Activated naive CD8-positive, alpha-beta T cell (primary cell): ENCODE measurements around the gene PCDHGA1.
"Not testable (repeated sequence)": the region's sequence is repeated elsewhere in the genome, so short reads cannot be mapped to it uniquely, and the experiment has no call there.

Source experiments
- H3K27ac Mint-ChIP-seq: one replicate; pipeline ENCODE4 v1.8.0; 2021; ENCODE audit warnings: mixed read lengths
- H3K27me3 Mint-ChIP-seq: one replicate; pipeline ENCODE4 v1.8.0; 2021; ENCODE audit warnings: mixed read lengths
- H3K36me3 Mint-ChIP-seq: one replicate; pipeline ENCODE4 v1.8.0; 2021; ENCODE audit warnings: mixed read lengths
- H3K4me1 Mint-ChIP-seq: one replicate; pipeline ENCODE4 v1.8.0; 2021; ENCODE audit warnings: low read depth, mixed read lengths
- H3K4me3 Mint-ChIP-seq: one replicate; pipeline ENCODE4 v1.8.0; 2021; ENCODE audit warnings: mild to moderate bottlenecking, mixed read lengths
- H3K9me3 Mint-ChIP-seq: one replicate; pipeline ENCODE4 v1.8.0; 2021; ENCODE audit warnings: low read depth, mixed read lengths

PCDHGA1 gene

GRCh38 chr5:141362719-141363118 lies 32.4 kb downstream of the PCDHGA1 start:
- Mint-ChIP-seq H3K36me3 (peaks cover 34% of the 10 kb centered on the region), H3K27me3 (peaks cover 67% of the 10 kb centered on the region), H3K27ac (no peak overlapping the region), H3K9me3 (peaks cover 14% of the 10 kb centered on the region), H3K4me3 (no peak overlapping the region), H3K4me1 (peaks cover 3% of the 10 kb centered on the region)

- Mint-ChIP-seq H3K27me3 (peaks cover 68% of the 10 kb centered on the region), H3K27ac (peak within 1 kb of the TSS; percentile 22)
These were observed 33.8 kb downstream of the PCDHGA1 start, which contains the start of gene PCDHGA5 for GRCh38 chr5:141363952-141364660. Gene PCDHGA5, plus strand, starts transcription at chr5:141364162. Its CDS starts 169 bp downstream, at chr5:141364331.

GRCh38 chr5:141366016-141366896 lies 35.9 kb downstream of the PCDHGA1 start:
- H3K9me3 Mint-ChIP-seq = peaks cover 10% of the 10 kb centered on the region

More at GRCh38 chr5:141363952-141364660, 33.8 kb downstream of the PCDHGA1 start, which contains the start of gene PCDHGA5:
- H3K9me3 Mint-ChIP-seq = peaks cover 10% of the 10 kb centered on the region
- peaks cover 3% of the 10 kb centered on the region for H3K4me1 Mint-ChIP-seq
- peaks cover 29% of the 10 kb centered on the region for H3K36me3 Mint-ChIP-seq
- H3K4me3 Mint-ChIP-seq = no peak within 1 kb of the TSS

GRCh38 chr5:141369994-141370848 lies 39.9 kb downstream of the PCDHGA1 start, which contains the start of gene PCDHGB3:
Gene PCDHGB3, plus strand, starts transcription at chr5:141370242. Its CDS starts 153 bp downstream, at chr5:141370395.
- Mint-ChIP-seq H3K9me3 (peaks cover 6% of the 10 kb centered on the region), H3K4me3 (peak within 1 kb of the TSS; percentile 82), H3K36me3 (peaks cover 18% of the 10 kb centered on the region), H3K4me1 (peaks cover 9% of the 10 kb centered on the region), H3K27ac (no peak within 1 kb of the TSS), H3K27me3 (peaks cover 62% of the 10 kb centered on the region)

More at GRCh38 chr5:141366016-141366896, 35.9 kb downstream of the PCDHGA1 start:
- Mint-ChIP-seq H3K4me1 (peaks cover 8% of the 10 kb centered on the region), H3K4me3 (no peak overlapping the region), H3K36me3 (peaks cover 23% of the 10 kb centered on the region), H3K27ac (no peak overlapping the region), H3K27me3 (peaks cover 67% of the 10 kb centered on the region)

GRCh38 chr5:141371572-141372475 lies 41.5 kb downstream of the PCDHGA1 start:
- Mint-ChIP-seq H3K9me3 (peaks cover 3% of the 10 kb centered on the region), H3K36me3 (peaks cover 11% of the 10 kb centered on the region), H3K27ac (no peak overlapping the region), H3K4me1 (peaks cover 9% of the 10 kb centered on the region), H3K27me3 (peaks cover 55% of the 10 kb centered on the region), H3K4me3 (no peak overlapping the region)

GRCh38 chr5:141373673-141374317 lies 43.5 kb downstream of the PCDHGA1 start, which contains the start of gene PCDHGA6:
Gene PCDHGA6, plus strand, starts transcription at chr5:141373891. Its CDS starts 193 bp downstream, at chr5:141374084.
- Mint-ChIP-seq H3K9me3 (peaks cover 3% of the 10 kb centered on the region), H3K4me3 (peak within 1 kb of the TSS; percentile 61), H3K4me1 (peaks cover 9% of the 10 kb centered on the region), H3K27ac (no peak within 1 kb of the TSS), H3K36me3 (peaks cover 10% of the 10 kb centered on the region), H3K27me3 (peaks cover 53% of the 10 kb centered on the region)

- peaks cover 57% of the 10 kb centered on the region for H3K27me3 Mint-ChIP-seq
- H3K4me3 Mint-ChIP-seq = no peak overlapping the region
- H3K36me3 Mint-ChIP-seq = peaks cover 13% of the 10 kb centered on the region
- H3K27ac Mint-ChIP-seq = no peak overlapping the region
- H3K4me1 Mint-ChIP-seq = peaks cover 8% of the 10 kb centered on the region
- peaks cover 3% of the 10 kb centered on the region for H3K9me3 Mint-ChIP-seq
These were observed 44.3 kb downstream of the PCDHGA1 start for GRCh38 chr5:141374627-141375026.

- Mint-ChIP-seq H3K36me3 (peaks cover 13% of the 10 kb centered on the region), H3K27me3 (peaks cover 57% of the 10 kb centered on the region)
- H3K4me1 Mint-ChIP-seq, H3K27ac Mint-ChIP-seq, H3K9me3 Mint-ChIP-seq, H3K4me3 Mint-ChIP-seq: not testable (repeated sequence)
These were observed 45.3 kb downstream of the PCDHGA1 start for GRCh38 chr5:141375444-141376155.

GRCh38 chr5:141382469-141383294 lies 52.4 kb downstream of the PCDHGA1 start, which contains the start of gene PCDHGA7:
Gene PCDHGA7, plus strand, starts transcription at chr5:141382742. Its CDS starts 158 bp downstream, at chr5:141382900.
- peaks cover 15% of the 10 kb centered on the region for H3K9me3 Mint-ChIP-seq
- H3K4me1 Mint-ChIP-seq = no peaks in the 10 kb centered on the region
- H3K4me3 Mint-ChIP-seq = peak within 1 kb of the TSS; percentile 82
- H3K27ac Mint-ChIP-seq = no peak within 1 kb of the TSS
- H3K27me3 Mint-ChIP-seq = peaks cover 70% of the 10 kb centered on the region
- H3K36me3 Mint-ChIP-seq = peaks cover 15% of the 10 kb centered on the region

- H3K36me3 Mint-ChIP-seq = peaks cover 18% of the 10 kb centered on the region
- peaks cover 16% of the 10 kb centered on the region for H3K9me3 Mint-ChIP-seq
- H3K4me1 Mint-ChIP-seq = no peaks in the 10 kb centered on the region
- no peak overlapping the region for H3K27ac Mint-ChIP-seq
- peak overlapping the region; percentile 82 for H3K4me3 Mint-ChIP-seq
- peaks cover 73% of the 10 kb centered on the region for H3K27me3 Mint-ChIP-seq
These were observed 53.0 kb downstream of the PCDHGA1 start for GRCh38 chr5:141383345-141383744.

- Mint-ChIP-seq H3K4me1 (no peaks in the 10 kb centered on the region), H3K27ac (no peak overlapping the region), H3K36me3 (peaks cover 16% of the 10 kb centered on the region), H3K27me3 (peaks cover 70% of the 10 kb centered on the region), H3K9me3 (peaks cover 18% of the 10 kb centered on the region), H3K4me3 (no peak overlapping the region)
These were observed 54.4 kb downstream of the PCDHGA1 start for GRCh38 chr5:141384471-141385267.
